Activated CD4-positive, alpha-beta T cell treated with anti-CD3 and anti-CD28 coated beads for 36 hours (primary cell): ENCODE data around the gene SETBP1. TPM values are rescaled to one million over a fixed set of nuclear protein-coding genes. Genes with fewer than 3 reads are reported as not detected.

Experiments used
- ATAC-seq: fragments of 200-7000 bp; cut with Tn5 transposase; one replicate; pipeline ENCODE4 v1.10.0; 2021; ENCODE audit warnings: mild to moderate bottlenecking, moderate library complexity
- CTCF ChIA-PET: fragments of 350-600 bp; sonication (Branson Sonifier 250); formaldehyde crosslinking; loops from one replicate; lab custom pipeline; 2021; ENCODE audit warnings: antibody characterized with exemption; lab: Charles Lee
- POLR2A ChIA-PET: fragments of 350-600 bp; sonication (Branson Sonifier 250); formaldehyde crosslinking; loops from one replicate; lab custom pipeline; 2021; ENCODE audit warnings: antibody characterized with exemption, inconsistent platforms; lab: Charles Lee
- DNase-seq: peaks from one replicate; pipeline ENCODE4 v3.0.0-alpha.2; 2020
- H3K27ac Mint-ChIP-seq: one replicate; pipeline ENCODE4 v1.8.0; 2021; ENCODE audit warnings: mixed read lengths
- H3K27me3 Mint-ChIP-seq: one replicate; pipeline ENCODE4 v1.8.0; 2021; ENCODE audit warnings: mixed read lengths
- H3K36me3 Mint-ChIP-seq: one replicate; pipeline ENCODE4 v1.8.0; 2021; ENCODE audit warnings: low read depth, mixed read lengths
- H3K4me1 Mint-ChIP-seq: one replicate; pipeline ENCODE4 v1.8.0; 2021; ENCODE audit warnings: mixed read lengths
- H3K4me3 Mint-ChIP-seq: one replicate; pipeline ENCODE4 v1.8.0; 2021; ENCODE audit warnings: mild to moderate bottlenecking, moderate library complexity, mixed read lengths
- H3K9me3 Mint-ChIP-seq: one replicate; pipeline ENCODE4 v1.8.0; 2021; ENCODE audit warnings: low read depth, mixed read lengths
- intact Hi-C, 2 experiments: fragments of 100-400 bp; cut with DNase I in 1 of 2; cut with micrococcal nuclease in 1 of 2; formaldehyde crosslinking; loops; one replicate each; pipeline versions ENCODE4 v1.14.2 to v1.15.1; 2022 to 2024; cut with DNase I, micrococcal nuclease
- total RNA-seq, 2 experiments: library from RNA; stranded (reverse); gene quantifications; one replicate each; pipeline ENCODE4 v1.2.3, GENCODE V29; 2021

The SETBP1 gene
- total RNA-seq, 2 experiments from 2014 or later = 6.3 to 6.6 TPM

GRCh38 chr18:45086777-45087176 is 406.1 kb downstream of the SETBP1 start:
- ATAC-seq = no peak
- ChIA-PET POLR2A (no interaction called here), CTCF (no interaction called here)
- intact Hi-C loops = no loop called here
- no peak for DNase-seq
- no peak overlapping the region for H3K27ac Mint-ChIP-seq
- H3K4me3 Mint-ChIP-seq = no peak overlapping the region
- no peaks in the 10 kb centered on the region for H3K36me3 Mint-ChIP-seq
- no peaks in the 10 kb centered on the region for H3K4me1 Mint-ChIP-seq
- peaks cover 3% of the 10 kb centered on the region for H3K27me3 Mint-ChIP-seq
- no peaks in the 10 kb centered on the region for H3K9me3 Mint-ChIP-seq

DNA sequence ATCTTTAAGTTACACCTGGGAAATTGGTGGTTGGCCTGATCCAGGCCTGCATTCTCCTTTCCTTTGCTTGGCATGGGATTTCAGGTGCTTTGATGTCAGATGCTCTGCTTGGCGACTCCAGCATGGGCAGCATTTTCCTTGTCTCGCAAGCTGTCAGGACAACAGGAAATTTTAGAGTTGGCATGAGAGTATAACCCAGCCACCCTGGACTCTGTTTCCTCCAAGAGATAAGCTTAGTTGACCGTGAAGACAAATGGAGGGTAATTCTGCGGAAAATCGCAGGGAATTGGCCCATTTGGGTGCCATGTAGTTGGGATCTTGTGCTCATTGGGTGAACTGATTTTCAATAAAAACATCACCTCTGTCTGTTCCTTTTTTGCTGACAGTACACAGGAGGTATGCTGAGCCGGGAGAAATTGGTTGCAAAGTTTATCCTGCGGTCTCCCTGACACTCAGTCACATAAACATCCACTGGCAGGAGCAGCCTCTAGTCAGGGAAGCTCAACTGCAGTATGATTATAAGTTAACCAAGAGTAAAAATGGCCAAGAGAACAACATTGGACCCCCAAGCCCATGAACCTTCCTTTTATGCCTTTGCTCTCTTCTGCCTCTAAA is 409.9 kb downstream of the SETBP1 start:
- Mint-ChIP-seq H3K27me3 (no peaks in the 10 kb centered on the region), H3K4me1 (no peaks in the 10 kb centered on the region), H3K27ac (no peak overlapping the region), H3K36me3 (no peaks in the 10 kb centered on the region), H3K9me3 (no peaks in the 10 kb centered on the region), H3K4me3 (no peak overlapping the region)
- DNase-seq (no peak), ATAC-seq (no peak)
- POLR2A ChIA-PET = no interaction called here
- intact Hi-C loops = no loop called here
- CTCF ChIA-PET = interaction anchor here (0.7 kb wide), 1 partner anchor 136 kb away, joined by 3 read pairs; no protein-coding TSS in a partner anchor

- Mint-ChIP-seq H3K4me1 (no peaks in the 10 kb centered on the region), H3K36me3 (no peaks in the 10 kb centered on the region), H3K9me3 (no peaks in the 10 kb centered on the region), H3K27ac (no peak overlapping the region), H3K27me3 (no peaks in the 10 kb centered on the region), H3K4me3 (no peak overlapping the region)
- ChIA-PET CTCF (interaction anchor here (1.0 kb wide), 1 partner anchor 428 kb away, joined by 3 read pairs; no protein-coding TSS in a partner anchor), POLR2A (no interaction called here)
- intact Hi-C loops = loop anchor here in 1 of 2 experiments (10.0 kb wide), 1 partner anchor 114 kb away; no protein-coding TSS in a partner anchor
- DNase-seq (no peak), ATAC-seq (no peak)
These were observed 419.8 kb downstream of the SETBP1 start for GRCh38 chr18:45100321-45101105.

- intact Hi-C loops = loop anchor here in 1 of 2 experiments (10.0 kb wide), 1 partner anchor 113 kb away; no protein-coding TSS in a partner anchor
- Mint-ChIP-seq H3K27ac (no peak overlapping the region), H3K4me1 (no peaks in the 10 kb centered on the region), H3K27me3 (no peaks in the 10 kb centered on the region), H3K36me3 (no peaks in the 10 kb centered on the region), H3K9me3 (no peaks in the 10 kb centered on the region), H3K4me3 (no peak overlapping the region)
- ATAC-seq (no peak), DNase-seq (no peak)
- CTCF ChIA-PET = no interaction called here
- POLR2A ChIA-PET = no interaction called here
These were observed 421.4 kb downstream of the SETBP1 start for GRCh38 chr18:45102126-45102525.

DNA sequence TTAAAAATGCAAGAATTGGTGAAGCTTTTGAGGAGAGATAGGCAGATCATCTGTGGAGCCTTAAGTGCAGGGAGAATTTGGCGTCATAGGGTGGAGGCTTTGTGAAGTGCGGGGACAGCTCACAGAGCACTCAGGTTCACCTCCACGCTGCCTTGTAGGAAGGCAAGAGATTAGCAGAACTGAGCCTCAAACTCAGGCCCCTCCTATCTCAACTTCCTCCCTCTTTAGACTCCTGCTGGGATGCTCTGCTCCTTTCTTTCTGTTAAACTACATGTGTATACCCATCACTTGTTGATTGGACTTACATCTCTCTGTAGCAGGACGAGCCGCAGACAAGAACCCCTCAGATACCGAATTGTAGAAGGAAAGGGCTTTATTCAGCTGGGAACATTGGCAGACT is 422.2 kb downstream of the SETBP1 start:
- CTCF ChIA-PET = no interaction called here
- H3K27ac Mint-ChIP-seq = no peak overlapping the region
- POLR2A ChIA-PET = no interaction called here
- no peaks in the 10 kb centered on the region for H3K36me3 Mint-ChIP-seq
- ATAC-seq = no peak
- no peaks in the 10 kb centered on the region for H3K4me1 Mint-ChIP-seq
- no peak for DNase-seq
- H3K27me3 Mint-ChIP-seq = no peaks in the 10 kb centered on the region
- no peak overlapping the region for H3K4me3 Mint-ChIP-seq
- intact Hi-C loops = loop anchor here in 1 of 2 experiments (10.0 kb wide), 1 partner anchor 112 kb away; no protein-coding TSS in a partner anchor
- H3K9me3 Mint-ChIP-seq = no peaks in the 10 kb centered on the region

GRCh38 chr18:45103319-45104048 is 422.8 kb downstream of the SETBP1 start:
- Mint-ChIP-seq H3K4me1 (no peaks in the 10 kb centered on the region), H3K4me3 (no peak overlapping the region), H3K27ac (no peak overlapping the region), H3K9me3 (no peaks in the 10 kb centered on the region), H3K27me3 (no peaks in the 10 kb centered on the region), H3K36me3 (no peaks in the 10 kb centered on the region)
- no peak for ATAC-seq
- ChIA-PET CTCF (no interaction called here), POLR2A (no interaction called here)
- no peak for DNase-seq
- intact Hi-C loops = loop anchor here in 1 of 2 experiments (10.0 kb wide), 1 partner anchor 111 kb away; no protein-coding TSS in a partner anchor

DNA sequence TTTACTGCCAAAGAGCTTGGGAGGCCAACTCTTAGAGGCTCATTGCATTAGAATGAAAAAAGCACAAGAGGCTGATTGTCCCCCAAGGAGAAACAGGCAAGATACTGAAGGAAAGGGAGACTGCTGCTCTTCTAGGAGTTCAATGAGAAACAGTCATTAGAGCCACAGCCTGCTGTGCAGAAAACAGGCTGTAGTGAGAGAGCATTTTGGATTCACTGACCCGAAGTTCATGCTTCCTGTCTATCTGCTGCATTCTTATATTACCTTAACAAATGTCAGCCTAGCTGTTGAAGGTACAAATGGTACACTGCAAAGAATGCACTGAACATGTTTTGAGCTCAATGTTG is 423.3 kb downstream of the SETBP1 start:
- no peaks in the 10 kb centered on the region for H3K27me3 Mint-ChIP-seq
- no peaks in the 10 kb centered on the region for H3K4me1 Mint-ChIP-seq
- no peak for DNase-seq
- H3K9me3 Mint-ChIP-seq = no peaks in the 10 kb centered on the region
- ATAC-seq = no peak
- CTCF ChIA-PET = no interaction called here
- H3K36me3 Mint-ChIP-seq = no peaks in the 10 kb centered on the region
- no peak overlapping the region for H3K4me3 Mint-ChIP-seq
- POLR2A ChIA-PET = no interaction called here
- intact Hi-C loops = loop anchor here in 1 of 2 experiments (10.0 kb wide), 1 partner anchor 111 kb away; no protein-coding TSS in a partner anchor
- no peak overlapping the region for H3K27ac Mint-ChIP-seq

DNA sequence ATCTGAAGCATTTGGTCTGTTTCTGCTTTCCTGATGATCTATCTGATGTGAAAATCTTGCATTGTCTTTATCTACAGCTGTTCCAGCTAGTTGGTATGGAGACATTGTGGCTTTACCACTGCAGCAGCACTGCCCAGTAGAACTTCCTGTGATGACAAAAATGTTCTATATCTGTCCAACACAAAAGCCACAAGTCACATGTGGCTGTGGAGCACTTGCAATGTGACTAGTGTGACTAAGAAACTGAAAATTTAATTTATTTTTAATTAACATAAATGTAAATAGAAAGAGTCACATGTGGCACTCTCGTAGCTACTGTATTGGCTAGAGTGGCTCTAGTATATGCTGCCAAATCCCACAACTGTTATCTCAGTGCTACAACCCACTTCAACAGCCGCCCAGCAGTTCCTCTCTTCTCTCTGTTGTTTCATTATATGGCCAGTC is 425.7 kb downstream of the SETBP1 start:
- H3K4me3 Mint-ChIP-seq = no peak overlapping the region
- POLR2A ChIA-PET = no interaction called here
- no peak for DNase-seq
- intact Hi-C loops = loop anchor here in 1 of 2 experiments (10.0 kb wide), 1 partner anchor 108 kb away; no protein-coding TSS in a partner anchor
- H3K4me1 Mint-ChIP-seq = no peaks in the 10 kb centered on the region
- CTCF ChIA-PET = interaction anchor here (0.7 kb wide), 1 partner anchor 40 kb away, joined by 3 read pairs; no protein-coding TSS in a partner anchor
- H3K27ac Mint-ChIP-seq = no peak overlapping the region
- H3K27me3 Mint-ChIP-seq = peaks cover 3% of the 10 kb centered on the region
- H3K36me3 Mint-ChIP-seq = no peaks in the 10 kb centered on the region
- no peak for ATAC-seq
- H3K9me3 Mint-ChIP-seq = no peaks in the 10 kb centered on the region

DNA sequence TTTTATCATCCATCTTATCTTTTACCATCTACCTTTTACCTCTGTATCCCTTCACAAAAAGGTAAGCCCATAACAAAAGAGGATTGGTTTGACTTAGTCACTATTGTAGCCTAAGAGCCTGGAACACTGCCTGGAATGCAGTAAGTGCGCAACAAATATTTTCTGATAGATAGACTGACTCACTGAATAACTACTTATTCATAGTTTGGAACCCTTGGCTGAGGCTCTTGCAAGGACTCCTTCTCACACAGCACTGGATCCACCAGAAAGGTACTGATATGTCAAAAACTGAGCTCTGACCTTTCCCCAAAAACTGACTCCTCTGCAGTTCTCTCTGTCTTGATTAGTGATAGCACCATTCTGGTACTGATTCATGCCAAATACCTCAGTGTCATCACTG is 426.7 kb downstream of the SETBP1 start:
- Mint-ChIP-seq H3K9me3 (no peaks in the 10 kb centered on the region), H3K4me3 (no peak overlapping the region), H3K4me1 (no peaks in the 10 kb centered on the region), H3K36me3 (no peaks in the 10 kb centered on the region), H3K27me3 (peaks cover 3% of the 10 kb centered on the region), H3K27ac (no peak overlapping the region)
- DNase-seq (no peak), ATAC-seq (no peak)
- ChIA-PET CTCF (interaction anchor here (0.6 to 0.7 kb wide), 2 partner anchors 24 to 38 kb away, joined by 3 read pairs; no protein-coding TSS in a partner anchor), POLR2A (no interaction called here)
- intact Hi-C loops = loop anchor here in 1 of 2 experiments (10.0 kb wide), 1 partner anchor 107 kb away; no protein-coding TSS in a partner anchor

DNA sequence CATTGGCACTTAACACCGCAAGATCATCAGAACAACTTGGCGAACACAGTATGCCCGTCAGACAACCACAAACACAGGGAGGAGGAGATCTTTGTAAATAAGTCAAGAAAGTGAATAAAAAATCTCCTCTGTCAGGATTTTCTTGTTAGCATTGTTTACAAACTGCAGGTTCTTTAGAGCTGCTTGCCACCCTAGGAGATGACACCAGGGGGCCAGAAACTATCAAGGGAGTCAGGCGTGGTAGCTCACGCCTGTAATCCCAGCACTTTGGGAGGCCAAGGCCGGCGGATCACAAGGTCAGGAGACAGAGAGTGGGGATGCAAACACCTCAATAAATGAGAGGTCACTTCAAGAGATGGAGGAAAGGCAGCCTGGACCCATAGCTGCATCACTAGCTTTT is 428.1 kb downstream of the SETBP1 start:
- DNase-seq (no peak), ATAC-seq (no peak)
- peaks cover 3% of the 10 kb centered on the region for H3K27me3 Mint-ChIP-seq
- intact Hi-C loops = loop anchor here in 1 of 2 experiments (10.0 kb wide), 1 partner anchor 106 kb away; no protein-coding TSS in a partner anchor
- POLR2A ChIA-PET = no interaction called here
- H3K9me3 Mint-ChIP-seq = no peaks in the 10 kb centered on the region
- CTCF ChIA-PET = interaction anchor here (0.6 kb wide), 1 partner anchor 54 kb away, joined by 3 read pairs; no protein-coding TSS in a partner anchor
- H3K4me1 Mint-ChIP-seq = no peaks in the 10 kb centered on the region
- no peak overlapping the region for H3K4me3 Mint-ChIP-seq
- no peak overlapping the region for H3K27ac Mint-ChIP-seq
- H3K36me3 Mint-ChIP-seq = no peaks in the 10 kb centered on the region

GRCh38 chr18:45109271-45109670 is 428.6 kb downstream of the SETBP1 start:
- Mint-ChIP-seq H3K9me3 (no peaks in the 10 kb centered on the region), H3K36me3 (no peaks in the 10 kb centered on the region), H3K4me3 (no peak overlapping the region), H3K4me1 (no peaks in the 10 kb centered on the region), H3K27me3 (peaks cover 3% of the 10 kb centered on the region), H3K27ac (no peak overlapping the region)
- DNase-seq (no peak), ATAC-seq (no peak)
- intact Hi-C loops = loop anchor here in 1 of 2 experiments (10.0 kb wide), 1 partner anchor 106 kb away; no protein-coding TSS in a partner anchor
- ChIA-PET POLR2A (no interaction called here), CTCF (interaction anchor here (0.6 kb wide), 1 partner anchor 55 kb away, joined by 3 read pairs; no protein-coding TSS in a partner anchor)
